ENCODE data around the gene FASTK. TPM values are rescaled to one million over a fixed set of nuclear protein-coding genes. Genes with fewer than 3 reads are reported as not detected.

Gene FASTK
- total RNA-seq, 1 donor from 2014 or later, result 57.9 TPM

DNA sequence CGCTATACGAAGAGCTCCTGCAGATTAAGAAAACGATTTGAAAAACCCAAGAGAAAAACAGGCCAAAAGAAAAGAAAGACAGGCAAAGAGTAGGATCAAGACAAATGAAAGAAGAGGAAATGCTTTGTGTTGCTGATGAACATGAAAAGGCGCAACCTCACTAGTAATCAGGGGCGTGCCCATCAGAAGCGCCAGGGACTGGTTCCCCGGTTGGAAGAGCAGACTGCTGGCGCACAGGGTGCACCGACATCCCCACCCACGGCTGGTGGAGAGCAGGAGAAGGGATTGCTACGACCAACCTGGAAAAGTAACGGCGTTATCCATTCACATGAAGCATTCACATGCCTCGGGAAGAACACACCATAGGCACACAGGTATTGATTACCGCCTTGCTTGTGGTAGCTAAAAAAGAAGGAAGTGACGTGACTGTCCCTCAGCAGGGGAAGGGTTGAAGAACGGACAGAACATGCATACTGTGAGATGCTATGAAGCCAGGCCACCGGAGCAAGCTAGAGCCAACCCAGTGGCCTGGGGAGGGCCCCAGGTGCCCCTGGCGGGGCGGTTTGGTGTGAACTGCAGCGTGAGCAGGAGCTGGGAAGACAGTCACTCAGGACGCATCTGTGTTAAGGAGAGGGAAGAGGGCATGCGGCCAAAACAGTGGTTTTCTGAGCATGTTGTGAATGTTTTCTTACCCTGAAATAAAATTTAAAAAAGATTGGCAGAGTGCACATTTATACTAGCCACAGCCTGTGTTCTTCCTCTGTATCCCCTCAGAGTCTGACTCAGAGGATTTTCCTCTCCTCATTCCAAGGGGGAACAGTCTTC, 24.0 kb upstream of the FASTK start:
- DNase-seq (ENCODE audit: low spot score) (peak; percentile 83), ATAC-seq (peak; percentile 34)
- intact Hi-C loops (cut with DNase I), result no loop called here

DNA sequence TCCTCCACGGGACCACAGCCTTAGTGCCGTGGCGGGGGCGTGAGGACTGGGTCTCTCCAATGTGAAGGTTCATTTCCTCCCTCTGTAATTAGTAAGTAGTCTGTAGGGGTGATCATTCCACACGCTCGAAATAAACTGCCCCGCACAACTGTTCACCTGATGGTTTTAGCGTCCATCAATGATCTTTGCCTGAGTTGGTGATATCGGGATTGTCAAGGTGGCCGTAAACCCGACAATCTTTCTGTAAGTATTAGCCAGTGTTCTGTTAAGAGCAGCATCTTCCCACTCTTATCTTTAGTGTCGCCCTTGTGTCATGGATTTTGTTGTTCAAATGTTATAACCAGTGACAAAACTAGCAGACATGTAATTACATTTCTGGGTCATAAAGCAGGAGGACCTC, 23.4 kb upstream of the FASTK start:
- intact Hi-C loops (cut with DNase I), result no loop called here
- DNase-seq (ENCODE audit: low spot score), result no peak
- ATAC-seq, result no peak

DNA sequence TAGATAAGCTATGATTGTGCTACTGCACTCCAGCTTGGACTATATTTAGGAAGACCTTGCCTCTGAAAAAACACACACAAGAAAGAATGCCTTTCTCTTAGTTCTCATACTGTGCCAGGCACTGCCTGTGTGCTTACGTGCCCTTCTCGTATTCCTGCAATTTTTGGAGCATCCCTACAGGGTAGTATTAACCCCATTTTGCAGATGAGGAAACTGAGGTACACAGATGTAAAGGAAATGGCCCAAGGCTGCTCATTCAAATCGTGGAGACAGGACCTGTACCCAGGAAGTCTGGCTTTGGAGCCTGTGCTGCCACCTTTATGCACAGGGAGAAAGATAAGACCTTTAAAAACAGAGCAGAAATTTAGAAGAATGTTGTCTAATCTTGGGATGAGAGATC, 22.4 kb upstream of the FASTK start:
- ATAC-seq (no peak), DNase-seq (ENCODE audit: low spot score) (no peak)
- intact Hi-C loops (cut with DNase I), result no loop called here

DNA sequence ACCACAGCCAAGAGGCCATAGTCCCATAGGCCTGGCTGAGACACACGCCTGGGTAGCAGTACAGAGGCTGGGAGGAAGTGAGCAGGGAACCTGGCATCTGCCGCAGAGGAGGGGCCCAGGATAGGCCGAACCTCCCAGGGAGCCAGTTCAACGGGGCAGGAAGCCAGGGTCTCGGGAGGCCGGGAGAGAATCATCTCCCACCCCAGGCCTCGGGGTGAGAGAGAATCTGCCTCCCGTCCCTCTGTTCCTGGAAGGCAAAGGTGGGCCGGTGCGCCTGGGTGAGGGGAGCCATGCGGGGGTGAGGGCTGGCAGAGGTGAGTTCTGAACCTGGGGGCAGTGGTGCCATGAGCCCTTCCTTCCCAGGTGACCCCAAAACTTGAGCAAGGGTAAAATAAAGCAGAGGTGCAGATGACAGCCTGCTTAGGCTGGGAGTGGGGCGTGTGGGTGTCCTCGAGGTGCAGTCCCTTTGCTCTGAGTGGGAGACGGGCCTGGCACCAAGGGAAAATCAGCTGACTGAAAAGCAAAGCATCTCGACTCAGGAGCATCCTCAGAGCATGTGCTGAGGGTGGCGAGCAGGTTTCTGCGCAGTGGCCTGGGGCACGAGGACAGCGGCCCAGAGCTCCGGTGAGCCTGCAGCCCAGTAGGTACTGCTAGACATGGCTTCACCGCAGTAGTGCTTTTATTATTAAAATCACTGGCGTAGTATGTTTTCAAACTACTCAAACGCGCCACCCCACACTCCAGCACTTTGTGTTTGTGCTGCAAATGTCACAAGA, 21.2 kb upstream of the FASTK start:
- DNase-seq (ENCODE audit: low spot score) (no peak), ATAC-seq (no peak)
- intact Hi-C loops (cut with DNase I), result no loop called here

DNA sequence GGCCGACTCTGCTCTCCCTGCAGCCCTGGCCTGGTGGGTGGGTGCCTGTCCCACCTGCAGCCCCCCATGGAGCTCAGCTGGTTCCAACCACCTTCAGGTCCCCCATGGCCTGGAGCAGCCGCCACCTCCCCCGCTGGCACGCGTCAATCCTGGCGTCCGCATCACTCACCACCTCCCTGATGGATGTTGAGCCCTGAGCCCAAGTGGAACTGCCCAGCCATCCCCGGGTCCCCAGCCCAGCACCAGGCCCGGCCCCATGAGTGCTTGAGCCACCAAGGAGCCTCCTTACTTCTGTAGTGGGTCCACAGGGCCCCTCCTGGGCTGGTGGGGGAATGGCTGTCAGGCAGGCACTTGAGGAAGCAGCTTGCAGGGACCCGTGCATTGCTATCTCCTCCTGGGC, 20.3 kb upstream of the FASTK start:
- DNase-seq (ENCODE audit: low spot score) (no peak), ATAC-seq (peak; percentile 14)
- intact Hi-C loops (cut with DNase I), result no loop called here

DNA sequence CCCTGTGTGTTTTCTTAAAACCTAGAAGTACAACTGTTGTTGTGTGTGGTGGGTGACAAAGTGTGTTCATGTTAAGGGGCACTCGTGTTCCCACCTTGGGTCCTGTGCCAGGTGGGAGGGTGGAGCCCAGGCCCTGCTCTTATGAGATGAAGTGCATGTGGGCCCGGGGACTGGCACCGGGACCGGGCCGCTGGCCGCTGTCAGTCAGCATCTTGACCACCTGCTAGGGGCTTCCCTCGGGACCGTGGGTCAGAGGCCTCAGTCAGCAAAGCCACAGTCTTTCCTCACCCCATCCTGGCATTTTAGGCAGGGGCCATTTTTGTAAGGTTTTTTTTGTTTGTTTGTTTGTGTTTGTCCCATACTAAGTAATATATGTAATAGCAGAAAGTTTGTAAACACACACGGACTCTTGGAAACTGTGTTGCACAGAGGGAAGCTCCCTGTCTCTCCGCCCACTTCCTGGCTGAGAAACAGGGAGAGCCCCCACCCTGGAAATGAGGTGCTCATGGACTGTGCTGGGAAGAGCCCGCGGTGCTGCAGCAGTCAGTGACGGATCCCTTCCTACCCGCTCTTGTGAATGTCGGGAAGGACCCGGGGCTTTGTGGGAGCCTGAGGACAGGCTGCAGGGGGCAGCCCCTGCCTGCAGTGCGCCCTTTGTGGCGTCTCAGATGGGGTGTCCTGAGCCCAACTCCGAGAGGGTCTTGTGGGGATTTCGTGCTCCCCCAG, 19.0 kb upstream of the FASTK start:
- ATAC-seq (no peak), DNase-seq (ENCODE audit: low spot score) (no peak)
- intact Hi-C loops (cut with DNase I), result no loop called here

DNA sequence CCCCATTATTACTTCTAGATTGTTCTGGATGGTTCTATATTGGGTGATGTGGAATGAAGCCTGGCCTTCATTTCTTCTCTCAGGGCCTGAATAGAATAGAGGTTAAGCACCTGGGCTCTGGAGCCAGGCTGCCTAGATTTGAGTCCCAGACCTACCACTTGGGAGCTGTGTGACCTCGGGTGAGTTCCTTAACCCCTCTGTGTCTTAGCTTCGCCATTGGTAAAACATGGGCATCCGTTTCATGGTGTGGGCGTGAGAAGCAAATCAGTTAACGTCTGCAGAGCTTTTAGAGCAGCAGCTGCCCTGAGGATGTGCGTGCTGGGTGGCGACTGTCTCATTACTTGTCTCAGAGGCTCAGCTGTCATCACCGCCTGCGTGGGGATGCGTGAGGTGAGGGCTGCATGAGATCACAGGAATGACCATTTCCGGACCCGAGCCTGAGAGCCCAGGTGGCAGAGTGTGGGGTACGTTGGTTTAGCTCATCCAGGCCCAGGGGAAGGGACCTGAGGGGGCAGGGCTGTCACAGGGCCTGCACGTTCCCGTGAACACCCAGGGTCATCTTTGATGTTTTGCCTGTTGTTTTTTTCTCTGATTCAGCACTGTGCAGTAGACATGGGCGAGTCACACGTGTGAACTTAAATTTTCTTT, 15.3 kb upstream of the FASTK start:
- ATAC-seq (no peak), DNase-seq (ENCODE audit: low spot score) (peak; percentile 47)
- intact Hi-C loops (cut with DNase I), result no loop called here

DNA sequence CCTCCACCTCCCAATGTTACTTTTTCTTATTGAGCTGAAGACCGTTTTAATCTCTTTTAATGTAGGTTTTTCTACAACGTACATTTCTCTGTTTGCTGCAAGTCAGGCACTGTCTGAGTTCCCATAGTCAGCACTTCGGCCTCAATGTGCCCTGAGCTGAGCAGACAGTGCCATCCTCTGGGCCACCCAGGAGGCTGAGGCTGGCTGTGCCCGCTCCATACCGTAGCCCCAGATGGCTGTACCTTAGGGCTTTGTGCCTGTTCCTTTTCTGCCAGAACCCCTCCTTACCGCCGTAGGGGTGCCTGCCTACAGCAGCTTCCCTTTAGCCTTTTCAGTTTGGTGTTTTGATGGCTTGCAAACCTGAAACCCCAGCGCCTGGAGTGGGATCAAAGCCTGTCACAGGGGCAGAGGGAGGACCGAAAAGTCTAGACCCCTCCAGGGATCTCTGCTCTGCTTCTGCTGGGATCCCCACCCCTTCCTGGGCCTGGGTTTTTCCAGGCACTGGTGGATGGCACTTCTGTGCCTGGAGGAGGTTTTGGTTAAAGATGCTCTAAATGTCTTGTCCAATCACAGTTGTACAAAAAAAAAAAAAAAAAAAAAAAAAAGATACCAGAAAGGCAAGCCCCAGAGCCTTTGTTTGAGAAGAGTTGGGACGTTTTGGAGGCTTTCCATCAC, 14.7 kb upstream of the FASTK start:
- DNase-seq (ENCODE audit: low spot score) (no peak), ATAC-seq (no peak)
- intact Hi-C loops (cut with DNase I), result no loop called here

DNA sequence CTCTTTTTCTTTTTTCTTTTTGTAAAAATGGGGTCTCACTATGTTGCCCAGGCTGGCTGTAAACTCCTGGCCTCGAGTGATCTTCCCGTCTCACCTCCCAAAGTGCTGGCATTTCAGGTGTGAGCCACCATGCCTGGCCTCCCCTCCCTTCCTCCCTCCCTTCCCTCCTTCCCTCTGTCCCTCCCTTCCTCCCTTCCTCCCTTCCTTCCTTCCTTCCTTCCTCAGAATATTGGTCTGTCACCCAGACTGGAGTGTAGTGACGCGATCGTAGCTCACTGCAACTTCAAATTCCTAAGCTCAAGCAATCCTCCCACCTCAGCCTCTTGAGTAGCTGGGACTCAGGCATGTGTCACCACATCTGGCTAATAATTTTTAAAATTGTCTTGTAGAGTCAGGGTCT, 14.1 kb upstream of the FASTK start:
- ATAC-seq (no peak), DNase-seq (ENCODE audit: low spot score) (no peak)
- intact Hi-C loops (cut with DNase I), result no loop called here

DNA sequence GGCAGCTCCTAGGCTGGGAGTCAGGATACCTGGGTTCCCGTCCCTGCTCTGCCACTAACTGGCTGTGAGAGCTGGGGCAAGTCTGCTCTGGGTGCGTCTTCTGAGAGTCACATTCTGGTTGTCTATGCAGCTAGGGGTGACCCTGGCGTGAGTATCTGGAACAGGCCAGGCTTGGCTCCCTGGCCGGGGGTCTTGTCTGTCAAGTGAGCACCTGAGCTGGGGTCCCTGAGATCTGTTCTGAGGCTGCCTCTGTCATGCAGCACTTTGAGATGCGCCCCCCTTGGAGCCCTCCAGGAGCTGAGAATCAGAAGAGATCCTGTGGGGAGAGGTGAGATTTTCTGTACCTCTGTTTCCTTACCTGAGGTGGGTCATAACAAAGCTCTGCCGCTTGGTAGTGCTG, 13.1 kb upstream of the FASTK start:
- DNase-seq (ENCODE audit: low spot score) (no peak), ATAC-seq (no peak)
- intact Hi-C loops (cut with DNase I), result no loop called here

DNA sequence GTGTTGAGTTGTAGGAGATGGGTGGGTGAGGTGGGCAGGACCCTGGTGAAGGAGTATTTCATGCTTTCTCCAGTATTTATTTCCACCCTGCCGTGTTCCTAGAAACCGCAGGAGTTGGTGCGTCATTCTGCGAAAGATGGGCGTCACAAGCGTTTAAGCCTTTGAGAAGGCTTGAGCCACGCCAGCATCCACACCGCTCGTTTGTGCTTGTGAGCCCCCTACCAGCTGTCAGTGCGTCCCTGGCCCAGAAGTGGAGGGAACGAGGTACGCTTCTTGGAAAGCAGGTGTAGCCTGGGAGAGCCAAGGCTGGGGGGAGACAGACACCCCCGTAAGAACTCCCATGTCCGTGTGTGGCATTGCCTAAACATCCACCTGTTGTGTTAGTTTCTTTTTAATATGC, 11.4 kb upstream of the FASTK start:
- no peak for ATAC-seq

DNA sequence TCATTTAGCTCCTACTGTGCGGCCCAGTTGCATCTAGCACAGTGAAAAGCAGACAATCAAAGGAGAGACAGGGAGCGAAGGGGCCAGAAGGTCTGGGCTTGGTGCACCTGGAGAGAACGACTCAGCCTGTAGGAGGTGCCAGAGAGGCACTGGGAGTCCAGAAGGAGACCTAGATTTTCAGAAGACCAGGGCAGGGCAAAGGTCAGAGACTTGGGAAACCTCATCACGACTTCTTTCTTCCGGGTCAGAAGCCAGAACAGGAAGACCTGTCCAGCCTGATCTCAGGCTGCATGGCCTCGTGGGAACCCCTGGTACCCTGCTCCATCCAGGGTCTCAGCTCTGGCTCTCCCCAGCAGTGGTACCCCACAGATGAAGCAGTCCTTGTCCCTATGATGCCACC, 10.8 kb upstream of the FASTK start:
- DNase-seq (ENCODE audit: low spot score), result peak; percentile 60
- intact Hi-C loops (cut with DNase I), result no loop called here

More for the DNA sequence above, 11.4 kb upstream of the FASTK start:
- peak; percentile 53 for DNase-seq (ENCODE audit: low spot score)
- intact Hi-C loops (cut with DNase I), result no loop called here

DNA sequence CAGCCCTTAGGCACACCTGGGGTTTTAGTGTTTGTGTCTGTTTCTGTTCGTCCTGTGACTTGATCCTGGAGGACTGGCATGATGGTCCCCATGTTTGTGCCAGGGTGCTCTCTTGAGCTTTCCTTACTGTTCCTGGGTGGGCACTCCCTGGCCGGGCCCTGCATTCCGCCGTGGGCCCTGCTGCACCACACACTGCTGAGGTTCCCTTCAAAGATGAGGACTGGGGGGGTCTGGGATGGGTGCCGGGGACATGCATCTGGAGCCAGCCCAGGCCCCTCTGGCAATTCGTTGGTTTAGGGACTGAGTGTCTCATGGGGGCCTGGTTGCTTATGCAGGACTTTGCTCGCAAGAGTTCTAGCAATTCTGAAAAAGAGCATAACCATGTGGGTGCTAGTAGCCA, 10.4 kb upstream of the FASTK start:
- ATAC-seq (no peak), DNase-seq (ENCODE audit: low spot score) (peak; percentile 52)
- intact Hi-C loops (cut with DNase I), result no loop called here

More for the DNA sequence above, 10.8 kb upstream of the FASTK start:
- no peak for ATAC-seq

DNA sequence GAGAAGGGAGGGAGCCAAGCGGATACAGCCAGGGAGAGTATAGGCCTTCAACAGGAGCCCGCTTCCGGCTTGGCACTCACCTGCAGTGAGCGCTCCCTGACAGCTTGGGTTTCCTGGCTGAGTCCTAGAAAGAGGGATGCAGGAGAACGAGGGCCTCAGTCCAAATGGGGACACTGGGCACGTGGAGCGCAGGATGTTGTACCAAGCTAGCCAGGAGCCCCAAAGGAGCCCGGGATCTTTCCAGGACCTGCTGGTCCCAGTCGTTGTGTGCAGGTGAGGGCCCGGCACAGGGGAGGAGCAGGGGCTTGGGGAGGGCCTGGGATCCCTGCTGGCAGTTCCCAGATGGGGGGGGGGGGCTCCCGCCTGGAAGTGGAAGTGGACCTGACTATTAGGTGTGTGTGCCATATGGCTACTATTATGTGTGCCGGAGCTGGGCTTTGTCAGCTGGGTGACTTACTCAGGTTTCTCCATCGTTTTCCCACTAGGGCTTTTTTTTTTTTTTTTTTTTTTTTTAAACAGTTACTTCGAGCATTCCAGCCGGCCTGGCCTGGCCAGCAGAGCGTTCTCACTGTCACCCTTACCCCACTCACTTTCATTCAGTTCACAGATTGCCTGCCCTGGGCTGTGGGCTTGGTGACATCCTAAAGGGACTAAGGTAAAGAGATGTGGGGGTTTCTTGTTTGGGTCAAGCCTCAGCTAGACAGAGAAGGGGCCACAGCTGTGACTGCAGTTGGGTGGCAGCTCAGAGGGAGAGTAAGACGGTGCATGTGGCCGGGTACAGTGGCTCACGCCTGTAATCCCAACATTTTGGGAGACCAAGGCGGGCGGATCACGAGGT, 9.5 kb upstream of the FASTK start:
- ATAC-seq (no peak), DNase-seq (ENCODE audit: low spot score) (peak; percentile 56)
- intact Hi-C loops (cut with DNase I), result no loop called here

DNA sequence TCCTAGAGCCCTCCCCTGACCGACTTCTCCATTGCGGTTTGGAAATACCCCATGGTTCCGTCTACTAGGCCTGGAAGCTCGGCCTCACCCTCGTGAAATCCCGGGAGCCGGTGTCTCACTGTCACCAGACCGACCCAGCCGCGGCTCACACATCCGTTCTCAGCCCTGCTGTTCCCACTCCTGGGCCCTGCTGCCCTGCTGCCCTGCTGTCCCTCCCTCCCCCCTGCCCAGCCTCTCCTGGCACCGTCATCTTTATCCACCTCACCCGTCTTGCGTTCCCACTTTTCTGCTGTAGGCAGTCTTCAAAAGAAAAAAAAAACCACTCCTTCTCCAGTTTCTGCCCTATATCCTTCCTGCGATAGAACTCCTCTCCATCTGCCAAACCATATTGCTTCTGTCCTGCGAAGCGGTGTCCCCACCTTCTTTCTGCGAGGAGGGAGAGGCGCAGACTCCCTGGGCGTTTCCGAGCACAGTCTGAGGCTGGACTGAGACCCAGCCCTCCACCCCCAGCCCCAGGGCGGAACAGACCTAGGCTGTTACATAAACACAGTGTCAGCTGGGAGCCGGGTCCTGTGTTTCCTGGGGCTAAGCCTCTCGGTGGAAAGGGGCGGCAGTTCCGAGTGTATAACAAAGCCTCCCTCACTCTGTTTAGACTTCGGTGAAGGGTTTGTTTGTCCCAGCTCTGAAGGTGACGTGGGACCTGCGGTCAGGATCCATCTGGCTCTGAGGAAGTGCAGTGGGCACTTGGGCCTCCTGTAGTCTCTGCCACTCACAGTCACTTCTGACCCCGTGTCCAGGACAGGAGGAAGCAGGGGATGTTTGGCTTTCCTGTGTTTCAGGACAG, 8.5 kb upstream of the FASTK start:
- intact Hi-C loops (cut with DNase I), result no loop called here
- ATAC-seq (peak; percentile 56), DNase-seq (ENCODE audit: low spot score) (peak; percentile 86)

DNA sequence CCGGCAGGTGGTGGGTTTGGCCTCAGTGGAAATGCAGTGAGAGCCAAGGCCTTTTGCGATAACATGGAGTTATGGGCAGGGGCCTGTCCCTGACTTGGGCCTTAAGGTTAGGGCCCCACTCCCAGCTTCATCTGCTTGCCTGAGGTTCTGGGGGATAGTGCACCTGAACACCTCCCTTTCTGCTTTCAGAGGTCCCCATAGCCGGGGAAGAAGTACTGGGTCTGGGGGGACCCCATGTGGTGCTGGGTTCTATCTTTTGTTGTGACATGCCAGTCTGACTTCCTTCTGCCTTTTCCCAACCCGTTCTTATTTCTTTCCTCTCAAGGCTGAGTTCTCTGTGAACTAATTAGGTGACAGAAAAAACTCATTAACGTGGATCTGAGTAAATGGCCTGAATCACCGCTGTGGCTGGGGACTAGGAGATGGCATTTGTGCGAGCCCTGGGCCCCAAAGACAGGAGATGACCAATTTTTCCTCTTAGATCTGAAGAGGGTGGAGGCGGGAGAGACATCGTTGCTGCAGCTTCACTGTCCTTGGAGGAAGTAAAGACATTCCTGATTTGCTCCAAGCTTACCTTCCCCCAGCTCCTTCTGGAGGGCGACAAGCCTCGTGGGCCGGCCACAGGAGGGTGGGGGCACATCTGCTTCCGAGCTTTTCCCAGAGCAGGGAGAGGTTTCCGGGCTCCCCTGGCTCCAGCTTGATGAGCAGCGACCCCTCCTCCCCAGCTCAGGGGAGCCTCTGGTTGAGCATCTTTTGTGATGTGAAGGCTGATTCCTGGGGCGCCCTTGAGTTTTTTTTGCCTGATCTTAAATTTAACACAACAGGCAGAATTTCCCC, 7.6 kb upstream of the FASTK start:
- ATAC-seq (no peak), DNase-seq (ENCODE audit: low spot score) (no peak)
- intact Hi-C loops (cut with DNase I), result no loop called here

Measured in sciatic nerve (tissue), 2 donors.